ENCODE measurements around the gene APOB.

Gene APOB

GRCh38 chr2:21002814-21003192, 41.1 kb downstream of the APOB start:
- DNase-seq (ENCODE audit: low read depth in 2 of 2) = no peak

GRCh38 chr2:21001988-21002813, 41.7 kb downstream of the APOB start:
- DNase-seq (ENCODE audit: low read depth in 2 of 2) = no peak

- no peak for DNase-seq (ENCODE audit: low read depth in 2 of 2)
Observed at GRCh38 chr2:21001225-21001946, 42.5 kb downstream of the APOB start.

- DNase-seq (ENCODE audit: low read depth in 2 of 2) = no peak
Observed at GRCh38 chr2:20999906-21000645, 43.8 kb downstream of the APOB start.

GRCh38 chr2:20998972-20999905, 44.6 kb downstream of the APOB start:
- no peak for DNase-seq (ENCODE audit: low read depth in 2 of 2)

- DNase-seq (ENCODE audit: low read depth in 2 of 2) = no peak
Observed at GRCh38 chr2:20997953-20998722, 45.7 kb downstream of the APOB start.

- DNase-seq (ENCODE audit: low read depth in 2 of 2) = no peak
Observed at GRCh38 chr2:20994130-20994529, 49.7 kb downstream of the APOB start.

- no peak for DNase-seq (ENCODE audit: low read depth in 2 of 2)
Observed at GRCh38 chr2:20992201-20992711, 51.6 kb downstream of the APOB start.

GRCh38 chr2:20990442-20991430, 53.1 kb downstream of the APOB start:
- no peak for DNase-seq (ENCODE audit: low read depth in 2 of 2)

GRCh38 chr2:20989404-20989803, 54.5 kb downstream of the APOB start:
- no peak for DNase-seq (ENCODE audit: low read depth in 2 of 2)

GRCh38 chr2:20988905-20989304, 55.0 kb downstream of the APOB start:
- DNase-seq (ENCODE audit: low read depth in 2 of 2) = no peak

- no peak for DNase-seq (ENCODE audit: low read depth in 2 of 2)
Observed at GRCh38 chr2:20986024-20986939, 57.6 kb downstream of the APOB start.

GRCh38 chr2:20985062-20985461, 58.8 kb downstream of the APOB start:
- DNase-seq (ENCODE audit: low read depth in 2 of 2) = no peak

GRCh38 chr2:20984408-20984807, 59.5 kb downstream of the APOB start:
- DNase-seq (ENCODE audit: low read depth in 2 of 2) = no peak

GRCh38 chr2:20983844-20984243, 60.0 kb downstream of the APOB start:
- DNase-seq (ENCODE audit: low read depth in 2 of 2) = no peak

- DNase-seq (ENCODE audit: low read depth in 2 of 2) = no peak
Observed at GRCh38 chr2:20982861-20983260, 61.0 kb downstream of the APOB start.

GRCh38 chr2:20977520-20978180, 66.2 kb downstream of the APOB start:
- no peak for DNase-seq (ENCODE audit: low read depth in 2 of 2)

- no peak for DNase-seq (ENCODE audit: low read depth in 2 of 2)
Observed at GRCh38 chr2:20976527-20976926, 67.3 kb downstream of the APOB start.
